MCF 10A (cell line): ENCODE data around the gene NFE2L1. TPM values are rescaled to one million over a fixed set of nuclear protein-coding genes. Genes with fewer than 3 reads are reported as not detected.
"Not testable (repeated sequence)": the region's sequence is repeated elsewhere in the genome, so short reads cannot be mapped to it uniquely, and the experiment has no call there.

Source experiments
- BruUV-seq: library from RNA; stranded (reverse); fragments of 400-500 nt; replicated peaks from 2 replicates; lab custom pipeline; 2021; lab: Mats Ljungman, UMichigan
- CTCF ChIA-PET: fragments of 300-600 bp; sonication (Branson Sonifier 250); formaldehyde crosslinking; extraction: SDS; loops from one replicate; lab custom pipeline; 2021; ENCODE audit warnings: antibody characterized with exemption, inconsistent platforms; lab: Yijun Ruan, JAX
- POLR2A ChIA-PET: fragments of 300-600, 350-650 bp; sonication (Branson Sonifier 250); formaldehyde crosslinking; extraction: SDS; loops from one replicate; lab custom pipeline; 2020; ENCODE audit warnings: antibody characterized with exemption, inconsistent platforms; lab: Yijun Ruan, JAX
- DNase-seq: peaks from one replicate; pipeline ENCODE4 v3.0.0-alpha.2; 2018; ENCODE audit not compliant: unreplicated experiment
- H3K27ac Mint-ChIP-seq: one replicate; pipeline ENCODE4 v1.8.0; 2022; ENCODE audit warnings: mild to moderate bottlenecking, low read depth, mixed read lengths; ENCODE audit not compliant: unreplicated experiment
- H3K27me3 Mint-ChIP-seq: one replicate; pipeline ENCODE4 v1.8.0; 2022; ENCODE audit warnings: mixed read lengths; ENCODE audit not compliant: insufficient read depth, unreplicated experiment
- H3K36me3 Mint-ChIP-seq: one replicate; pipeline ENCODE4 v1.8.0; 2022; ENCODE audit warnings: mild to moderate bottlenecking, moderate library complexity, mixed read lengths; ENCODE audit not compliant: insufficient read depth, unreplicated experiment
- H3K4me1 Mint-ChIP-seq: one replicate; pipeline ENCODE4 v1.8.0; 2022; ENCODE audit warnings: mixed read lengths; ENCODE audit not compliant: insufficient read depth, unreplicated experiment
- H3K4me3 Mint-ChIP-seq: one replicate; pipeline ENCODE4 v1.8.0; 2022; ENCODE audit warnings: mild to moderate bottlenecking, moderate library complexity, mixed read lengths; ENCODE audit not compliant: unreplicated experiment
- H3K9me3 Mint-ChIP-seq: one replicate; pipeline ENCODE4 v1.8.0; 2022; ENCODE audit warnings: mixed read lengths; ENCODE audit not compliant: unreplicated experiment
- CTCF ChIP-seq: fragments of 200-600 bp; IDR thresholded peaks from one replicate; pipeline ENCODE4 v1.8.0; 2022; ENCODE audit warnings: antibody characterized with exemption, mild to moderate bottlenecking; ENCODE audit not compliant: unreplicated experiment
- intact Hi-C: fragments of 100-400 bp; cut with micrococcal nuclease; formaldehyde crosslinking; loops from 2 replicates; pipeline ENCODE4 v1.14.1; 2022
- total RNA-seq: library from RNA; stranded (reverse); gene quantifications from 2 replicates; pipeline ENCODE4 v1.2.3, GENCODE V29; 2022

The NFE2L1 gene
- total RNA-seq, 1 experiment from 2014 or later = 235 TPM

GRCh38 chr17:48016112-48016511 is 32.0 kb upstream of the NFE2L1 start:
- H3K27me3 Mint-ChIP-seq = no peaks in the 10 kb centered on the region
- BruUV-seq = no TSS peak
- H3K4me3 Mint-ChIP-seq = no peak overlapping the region
- peaks cover 5% of the 10 kb centered on the region for H3K4me1 Mint-ChIP-seq
- intact Hi-C loops = no loop called here
- no peaks in the 10 kb centered on the region for H3K9me3 Mint-ChIP-seq
- H3K36me3 Mint-ChIP-seq = no peaks in the 10 kb centered on the region
- POLR2A ChIA-PET = no interaction called here
- H3K27ac Mint-ChIP-seq = peak overlapping the region; percentile 55
- DNase-seq = no peak
- CTCF ChIA-PET = interaction anchor here (0.6 to 9.9 kb wide), 7 partner anchors 23 to 1687 kb away, joined by 3 to 131 read pairs (median 5); no protein-coding TSS in a partner anchor
- TF ChIP-seq CTCF = no peak

GRCh38 chr17:48017817-48018158 is 30.4 kb upstream of the NFE2L1 start:
- H3K27ac Mint-ChIP-seq, H3K4me3 Mint-ChIP-seq, H3K27me3 Mint-ChIP-seq, BruUV-seq, H3K4me1 Mint-ChIP-seq, DNase-seq, H3K9me3 Mint-ChIP-seq, H3K36me3 Mint-ChIP-seq: not testable (repeated sequence)
- intact Hi-C loops = loop anchor here (1.0 kb wide), 4 partner anchors 39 to 174 kb away; no protein-coding TSS in a partner anchor
- CTCF ChIA-PET = interaction anchor here (0.6 to 9.9 kb wide), 25 partner anchors 8 to 1527 kb away, joined by 3 to 131 read pairs (median 4); partner anchors contain the start of genes CDK5RAP3, PNPO, SCRN2 and SP6
- POLR2A ChIA-PET = interaction anchor here (0.6 to 2.5 kb wide), 9 partner anchors 15 to 176 kb away, joined by 3 to 13 read pairs (median 5); partner anchors contain the start of genes PNPO and SCRN2

GRCh38 chr17:48021934-48022333 is 26.2 kb upstream of the NFE2L1 start:
- CTCF ChIA-PET = interaction anchor here (0.7 to 9.9 kb wide), 3 partner anchors 24 to 73 kb away, joined by 4 to 131 read pairs (median 9); partner anchors contain the start of gene CDK5RAP3
- no peaks in the 10 kb centered on the region for H3K9me3 Mint-ChIP-seq
- no peak overlapping the region for H3K27ac Mint-ChIP-seq
- peaks cover 34% of the 10 kb centered on the region for H3K4me1 Mint-ChIP-seq
- BruUV-seq = no TSS peak
- no peak overlapping the region for H3K4me3 Mint-ChIP-seq
- intact Hi-C loops = no loop called here
- H3K27me3 Mint-ChIP-seq = no peaks in the 10 kb centered on the region
- POLR2A ChIA-PET = interaction anchor here (0.7 to 1.1 kb wide), 4 partner anchors 9 to 73 kb away, joined by 3 to 4 read pairs (median 3); partner anchors contain the start of gene CDK5RAP3
- DNase-seq = no peak
- H3K36me3 Mint-ChIP-seq = peaks cover 10% of the 10 kb centered on the region
- TF ChIP-seq CTCF = no peak

GRCh38 chr17:48022901-48023300 is 25.3 kb upstream of the NFE2L1 start:
- peaks cover 10% of the 10 kb centered on the region for H3K36me3 Mint-ChIP-seq
- no peak for DNase-seq
- H3K4me3 Mint-ChIP-seq = peak overlapping the region; percentile 90
- intact Hi-C loops = loop anchor here (1.0 kb wide), 1 partner anchor 74 kb away; no protein-coding TSS in a partner anchor
- POLR2A ChIA-PET = interaction anchor here (1.0 to 1.1 kb wide), 2 partner anchors 26 to 52 kb away, joined by 3 to 4 read pairs; partner anchors contain the start of gene CDK5RAP3
- TF ChIP-seq CTCF = no peak
- CTCF ChIA-PET = interaction anchor here (9.9 kb wide), 1 partner anchor 74 kb away, joined by 131 read pairs; no protein-coding TSS in a partner anchor
- H3K9me3 Mint-ChIP-seq = no peaks in the 10 kb centered on the region
- H3K27ac Mint-ChIP-seq = no peak overlapping the region
- peaks cover 38% of the 10 kb centered on the region for H3K4me1 Mint-ChIP-seq
- H3K27me3 Mint-ChIP-seq = no peaks in the 10 kb centered on the region
- no TSS peak for BruUV-seq
